ENCODE measurements around the gene SDK1. TPM values are rescaled to one million over a fixed set of nuclear protein-coding genes. Genes with fewer than 3 reads are reported as not detected.

SDK1 gene
- total and polyA plus RNA-seq, 4 donors: 1.9 to 46.3 (median 12.4) TPM

- no peak for ATAC-seq (ENCODE audit: low FRiP score)
- peaks cover 2% of the 10 kb centered on the region for H3K9me3 ChIP-seq (ENCODE audit: control insufficient read depth, low read length)
- intact Hi-C loops (cut with DNase I): no loop called here
- no peak overlapping the region for H3K27ac ChIP-seq (ENCODE audit: low read depth in 1 of 2, low read length in 2 of 2)
- 95% methylated on average over 10 of the region's 10 CpGs for WGBS, 2 donors
- H3K27me3 ChIP-seq (ENCODE audit: control insufficient read depth in 1 of 2, insufficient read depth in 2 of 2, low read length in 1 of 2): no peaks in the 10 kb centered on the region
- no peaks in the 10 kb centered on the region for H3K4me1 ChIP-seq (ENCODE audit: control insufficient read depth in 1 of 2, insufficient read depth in 2 of 2, low read length in 2 of 2)
- no peak overlapping the region for H3K4me3 ChIP-seq (ENCODE audit: low read length in 2 of 2)
- peaks cover 0 to 5% of the 10 kb centered on the region in 2 donors for H3K36me3 ChIP-seq (ENCODE audit: control insufficient read depth in 1 of 2, insufficient read depth in 2 of 2, low read length in 1 of 2)
- no peak for DNase-seq
These were observed 714.9 kb downstream of the SDK1 start for GRCh38 chr7:4015996-4016395.

- WGBS, 2 donors: 94% methylated on average over 21 of the region's 21 CpGs
These were observed 716.0 kb downstream of the SDK1 start for GRCh38 chr7:4017081-4017480.

GRCh38 chr7:4017785-4018184 is 716.7 kb downstream of the SDK1 start:
- peaks cover 2% of the 10 kb centered on the region for H3K9me3 ChIP-seq (ENCODE audit: control insufficient read depth, low read length)
- no peak overlapping the region for H3K4me3 ChIP-seq (ENCODE audit: low read length in 2 of 2)
- DNase-seq: no peak
- no peaks in the 10 kb centered on the region for H3K4me1 ChIP-seq (ENCODE audit: control insufficient read depth in 1 of 2, insufficient read depth in 2 of 2, low read length in 2 of 2)
- H3K27me3 ChIP-seq (ENCODE audit: control insufficient read depth in 1 of 2, insufficient read depth in 2 of 2, low read length in 1 of 2): no peaks in the 10 kb centered on the region
- 94% methylated on average over 9 of the region's 9 CpGs for WGBS, 2 donors
- ATAC-seq (ENCODE audit: low FRiP score): no peak
- intact Hi-C loops (cut with DNase I): no loop called here
- no peaks in the 10 kb centered on the region for H3K36me3 ChIP-seq (ENCODE audit: control insufficient read depth in 1 of 2, insufficient read depth in 2 of 2, low read length in 1 of 2)
- H3K27ac ChIP-seq (ENCODE audit: low read depth in 1 of 2, low read length in 2 of 2): no peak overlapping the region

More at GRCh38 chr7:4017081-4017480, 716.0 kb downstream of the SDK1 start:
- DNase-seq (no peak), ATAC-seq (ENCODE audit: low FRiP score) (no peak)
- Histone ChIP-seq H3K4me3 (ENCODE audit: low read length in 2 of 2) (no peak overlapping the region), H3K9me3 (ENCODE audit: control insufficient read depth, low read length) (peaks cover 2% of the 10 kb centered on the region), H3K27me3 (ENCODE audit: control insufficient read depth in 1 of 2, insufficient read depth in 2 of 2, low read length in 1 of 2) (no peaks in the 10 kb centered on the region), H3K27ac (ENCODE audit: low read depth in 1 of 2, low read length in 2 of 2) (no peak overlapping the region), H3K36me3 (ENCODE audit: control insufficient read depth in 1 of 2, insufficient read depth in 2 of 2, low read length in 1 of 2) (peaks cover 0 to 1% of the 10 kb centered on the region in 2 donors), H3K4me1 (ENCODE audit: control insufficient read depth in 1 of 2, insufficient read depth in 2 of 2, low read length in 2 of 2) (no peaks in the 10 kb centered on the region)
- intact Hi-C loops (cut with DNase I): no loop called here

- H3K36me3 ChIP-seq (ENCODE audit: control insufficient read depth in 1 of 2, insufficient read depth in 2 of 2, low read length in 1 of 2): no peaks in the 10 kb centered on the region
These were observed 717.7 kb downstream of the SDK1 start for GRCh38 chr7:4018601-4019316.

GRCh38 chr7:4020086-4020485 is 719.0 kb downstream of the SDK1 start:
- Histone ChIP-seq H3K4me3 (ENCODE audit: low read length in 2 of 2) (no peak overlapping the region), H3K4me1 (ENCODE audit: control insufficient read depth in 1 of 2, insufficient read depth in 2 of 2, low read length in 2 of 2) (no peaks in the 10 kb centered on the region), H3K27ac (ENCODE audit: low read depth in 1 of 2, low read length in 2 of 2) (no peak overlapping the region), H3K36me3 (ENCODE audit: control insufficient read depth in 1 of 2, insufficient read depth in 2 of 2, low read length in 1 of 2) (no peaks in the 10 kb centered on the region), H3K9me3 (ENCODE audit: control insufficient read depth, low read length) (peaks cover 2% of the 10 kb centered on the region), H3K27me3 (ENCODE audit: control insufficient read depth in 1 of 2, insufficient read depth in 2 of 2, low read length in 1 of 2) (no peaks in the 10 kb centered on the region)
- DNase-seq (no peak), ATAC-seq (ENCODE audit: low FRiP score) (no peak)
- intact Hi-C loops (cut with DNase I): no loop called here
- 91 to 95% methylated on average over 11 of the region's 11 CpGs for WGBS, 2 donors

More at GRCh38 chr7:4018601-4019316, 717.7 kb downstream of the SDK1 start:
- Histone ChIP-seq H3K27ac (ENCODE audit: low read depth in 1 of 2, low read length in 2 of 2) (no peak overlapping the region), H3K4me3 (ENCODE audit: low read length in 2 of 2) (no peak overlapping the region), H3K4me1 (ENCODE audit: control insufficient read depth in 1 of 2, insufficient read depth in 2 of 2, low read length in 2 of 2) (no peaks in the 10 kb centered on the region), H3K27me3 (ENCODE audit: control insufficient read depth in 1 of 2, insufficient read depth in 2 of 2, low read length in 1 of 2) (no peaks in the 10 kb centered on the region), H3K9me3 (ENCODE audit: control insufficient read depth, low read length) (peaks cover 2% of the 10 kb centered on the region)
- ATAC-seq (ENCODE audit: low FRiP score): no peak
- intact Hi-C loops (cut with DNase I): no loop called here
- DNase-seq: peak in 1 of 2 donors; percentile 9
- WGBS, 2 donors: 95 to 96% methylated on average over 7 of the region's 7 CpGs

- WGBS, 2 donors: 86 to 92% methylated on average over 5 of the region's 5 CpGs
- Histone ChIP-seq H3K4me1 (ENCODE audit: control insufficient read depth in 1 of 2, insufficient read depth in 2 of 2, low read length in 2 of 2) (no peaks in the 10 kb centered on the region), H3K9me3 (ENCODE audit: control insufficient read depth, low read length) (peaks cover 2% of the 10 kb centered on the region), H3K27me3 (ENCODE audit: control insufficient read depth in 1 of 2, insufficient read depth in 2 of 2, low read length in 1 of 2) (no peaks in the 10 kb centered on the region), H3K36me3 (ENCODE audit: control insufficient read depth in 1 of 2, insufficient read depth in 2 of 2, low read length in 1 of 2) (no peaks in the 10 kb centered on the region), H3K27ac (ENCODE audit: low read depth in 1 of 2, low read length in 2 of 2) (no peak overlapping the region), H3K4me3 (ENCODE audit: low read length in 2 of 2) (no peak overlapping the region)
- intact Hi-C loops (cut with DNase I): no loop called here
- DNase-seq (no peak), ATAC-seq (ENCODE audit: low FRiP score) (no peak)
These were observed 720.4 kb downstream of the SDK1 start for GRCh38 chr7:4021413-4021812.

- Histone ChIP-seq H3K36me3 (ENCODE audit: control insufficient read depth in 1 of 2, insufficient read depth in 2 of 2, low read length in 1 of 2) (peaks cover 0 to 1% of the 10 kb centered on the region in 2 donors), H3K9me3 (ENCODE audit: control insufficient read depth, low read length) (peaks cover 2% of the 10 kb centered on the region), H3K27me3 (ENCODE audit: control insufficient read depth in 1 of 2, insufficient read depth in 2 of 2, low read length in 1 of 2) (no peaks in the 10 kb centered on the region), H3K4me1 (ENCODE audit: control insufficient read depth in 1 of 2, insufficient read depth in 2 of 2, low read length in 2 of 2) (no peaks in the 10 kb centered on the region), H3K4me3 (ENCODE audit: low read length in 2 of 2) (no peak overlapping the region), H3K27ac (ENCODE audit: low read depth in 1 of 2, low read length in 2 of 2) (no peak overlapping the region)
- DNase-seq (no peak), ATAC-seq (ENCODE audit: low FRiP score) (no peak)
- WGBS, 2 donors: 79 to 82% methylated on average over 7 of the region's 7 CpGs
- intact Hi-C loops (cut with DNase I): no loop called here
These were observed 721.2 kb downstream of the SDK1 start for GRCh38 chr7:4022265-4022664.

GRCh38 chr7:4023502-4023901 is 722.5 kb downstream of the SDK1 start:
- H3K27ac ChIP-seq (ENCODE audit: low read depth in 1 of 2, low read length in 2 of 2): no peak overlapping the region
- intact Hi-C loops (cut with DNase I): no loop called here
- H3K9me3 ChIP-seq (ENCODE audit: control insufficient read depth, low read length): peaks cover 2% of the 10 kb centered on the region
- no peaks in the 10 kb centered on the region for H3K27me3 ChIP-seq (ENCODE audit: control insufficient read depth in 1 of 2, insufficient read depth in 2 of 2, low read length in 1 of 2)
- no peaks in the 10 kb centered on the region for H3K4me1 ChIP-seq (ENCODE audit: control insufficient read depth in 1 of 2, insufficient read depth in 2 of 2, low read length in 2 of 2)
- no peak overlapping the region for H3K4me3 ChIP-seq (ENCODE audit: low read length in 2 of 2)
- peaks cover 0 to 3% of the 10 kb centered on the region in 2 donors for H3K36me3 ChIP-seq (ENCODE audit: control insufficient read depth in 1 of 2, insufficient read depth in 2 of 2, low read length in 1 of 2)
- DNase-seq (no peak), ATAC-seq (ENCODE audit: low FRiP score) (no peak)
- WGBS, 2 donors: 91 to 92% methylated on average over 10 of the region's 10 CpGs

GRCh38 chr7:4024133-4024532 is 723.1 kb downstream of the SDK1 start:
- intact Hi-C loops (cut with DNase I): no loop called here
- Histone ChIP-seq H3K27me3 (ENCODE audit: control insufficient read depth in 1 of 2, insufficient read depth in 2 of 2, low read length in 1 of 2) (no peaks in the 10 kb centered on the region), H3K27ac (ENCODE audit: low read depth in 1 of 2, low read length in 2 of 2) (no peak overlapping the region), H3K36me3 (ENCODE audit: control insufficient read depth in 1 of 2, insufficient read depth in 2 of 2, low read length in 1 of 2) (peaks cover 0 to 3% of the 10 kb centered on the region in 2 donors), H3K9me3 (ENCODE audit: control insufficient read depth, low read length) (no peaks in the 10 kb centered on the region), H3K4me3 (ENCODE audit: low read length in 2 of 2) (no peak overlapping the region), H3K4me1 (ENCODE audit: control insufficient read depth in 1 of 2, insufficient read depth in 2 of 2, low read length in 2 of 2) (no peaks in the 10 kb centered on the region)
- no peak for ATAC-seq (ENCODE audit: low FRiP score)
- no peak for DNase-seq
- 24 to 30% methylated on average over 1 of the region's 1 CpG for WGBS, 2 donors
